Astrocyte (in vitro differentiated cells and primary cell): ENCODE measurements around the gene RNF212B. TPM values are rescaled to one million over a fixed set of nuclear protein-coding genes. Genes with fewer than 3 reads are reported as not detected.

Experiments used
- DNase-seq: peaks from one replicate; pipeline ENCODE4 v3.0.0-alpha.2; 2010; ENCODE audit warnings: low read depth
- FAIRE-seq: peaks from 2 replicates; lab custom pipeline; 2011; peaks lifted over from hg19 to GRCh38; lab: Jason Lieb, UNC
- H2AFZ ChIP-seq: 2 replicates; pipeline ENCODE4 v1.6.0; 2012; ENCODE audit warnings: low read depth, low read length, inconsistent platforms
- H3K27ac ChIP-seq: 2 replicates; pipeline ENCODE4 v1.5.1; 2011; ENCODE audit warnings: low read depth, low read length, inconsistent platforms
- H3K27me3 ChIP-seq: 2 replicates; pipeline ENCODE4 v1.6.0; 2011; ENCODE audit warnings: low read length, inconsistent platforms; ENCODE audit not compliant: insufficient read depth
- H3K36me3 ChIP-seq: 2 replicates; pipeline ENCODE4 v1.5.1; 2011; ENCODE audit warnings: low read length, inconsistent platforms; ENCODE audit not compliant: insufficient read depth
- H3K4me1 ChIP-seq: 2 replicates; pipeline ENCODE4 v1.5.1; 2011; ENCODE audit warnings: low read length, inconsistent platforms; ENCODE audit not compliant: insufficient read depth
- H3K4me2 ChIP-seq: 2 replicates; pipeline ENCODE4 v1.6.0; 2012; ENCODE audit warnings: low read length, inconsistent platforms
- H3K4me3 ChIP-seq: 2 replicates; pipeline ENCODE4 v1.5.1; 2011; ENCODE audit warnings: low read depth, mild to moderate bottlenecking, low read length, inconsistent platforms; ENCODE audit not compliant: insufficient read depth
- H3K79me2 ChIP-seq: 2 replicates; pipeline ENCODE4 v1.6.0; 2012; ENCODE audit warnings: mild to moderate bottlenecking, low read length, inconsistent platforms; ENCODE audit not compliant: insufficient read depth
- H3K9ac ChIP-seq: 2 replicates; pipeline ENCODE4 v1.6.0; 2012; ENCODE audit warnings: mild to moderate bottlenecking, low read length, inconsistent platforms
- H3K9me3 ChIP-seq: 2 replicates; pipeline ENCODE4 v1.5.1; 2012; ENCODE audit warnings: low read depth, mild to moderate bottlenecking, low read length, inconsistent platforms; ENCODE audit not compliant: insufficient read depth
- H4K20me1 ChIP-seq: 2 replicates; pipeline ENCODE4 v1.6.0; 2012; ENCODE audit warnings: low read length, inconsistent platforms; ENCODE audit not compliant: insufficient read depth
- H3K27ac Mint-ChIP-seq: one replicate; pipeline ENCODE4 v1.8.0; 2021; ENCODE audit warnings: mild to moderate bottlenecking, mixed read lengths; ENCODE audit not compliant: unreplicated experiment
- H3K27me3 Mint-ChIP-seq: one replicate; pipeline ENCODE4 v1.8.0; 2021; ENCODE audit warnings: low read depth, mixed read lengths; ENCODE audit not compliant: unreplicated experiment
- H3K36me3 Mint-ChIP-seq: one replicate; pipeline ENCODE4 v1.8.0; 2021; ENCODE audit warnings: low read depth, mixed read lengths; ENCODE audit not compliant: unreplicated experiment
- H3K4me1 Mint-ChIP-seq: one replicate; pipeline ENCODE4 v1.8.0; 2021; ENCODE audit warnings: low read depth, mixed read lengths; ENCODE audit not compliant: unreplicated experiment
- H3K4me3 Mint-ChIP-seq: one replicate; pipeline ENCODE4 v1.8.0; 2021; ENCODE audit warnings: mild to moderate bottlenecking, moderate library complexity, mixed read lengths; ENCODE audit not compliant: unreplicated experiment
- H3K9me3 Mint-ChIP-seq: one replicate; pipeline ENCODE4 v1.8.0; 2021; ENCODE audit warnings: mild to moderate bottlenecking, mixed read lengths; ENCODE audit not compliant: unreplicated experiment
- CTCF ChIP-seq: IDR thresholded peaks from 2 replicates; pipeline ENCODE4 v1.5.1; 2011; ENCODE audit warnings: low read depth, mild to moderate bottlenecking, inconsistent platforms, low read length, moderate library complexity; ENCODE audit not compliant: insufficient read depth
- EZH2 ChIP-seq: IDR thresholded peaks from 2 replicates; pipeline ENCODE4 v1.6.1; 2012; ENCODE audit warnings: mild to moderate bottlenecking, low read length, inconsistent platforms; ENCODE audit not compliant: insufficient read depth
- total RNA-seq: library from RNA; stranded (reverse); gene quantifications from 2 replicates; pipeline ENCODE4 v1.2.1, GENCODE V29; 2021

RNF212B gene
- total RNA-seq, 1 donor from 2014 or later = not detected

DNA sequence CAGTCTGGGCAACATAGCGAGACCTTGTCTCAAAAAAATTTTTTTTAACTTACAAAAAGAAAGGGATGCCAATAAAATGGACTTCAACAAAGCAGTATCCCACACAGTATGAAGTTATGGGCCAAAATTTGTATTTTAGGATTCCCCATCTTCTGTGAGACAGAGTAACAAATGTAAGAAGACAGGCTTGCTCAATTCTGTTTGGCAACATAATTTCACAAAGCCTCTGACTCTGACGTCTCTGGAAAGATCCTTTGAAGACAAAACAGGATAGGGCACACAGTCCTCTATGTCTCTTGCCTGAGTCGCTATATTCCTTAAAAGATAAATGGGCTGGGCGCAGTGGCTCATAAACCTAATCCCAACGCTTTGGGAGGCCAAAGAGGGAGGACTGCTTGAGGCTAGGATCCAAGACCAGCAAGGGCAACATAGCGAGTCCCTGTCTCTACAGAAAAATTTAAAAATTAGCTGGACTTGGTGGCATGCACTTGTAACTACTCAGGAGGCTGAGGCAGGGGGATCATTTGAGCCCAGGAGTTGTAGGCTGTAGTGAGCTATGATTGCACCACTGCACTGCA lies 49.3 kb downstream of the RNF212B start:
- peaks cover 16% of the 10 kb centered on the region for H3K4me1 ChIP-seq
- no peaks in the 10 kb centered on the region for H3K9me3 ChIP-seq
- peak overlapping the region; percentile 97 for H3K4me2 ChIP-seq
- H4K20me1 ChIP-seq = peaks cover 5% of the 10 kb centered on the region
- Mint-ChIP-seq H3K4me1 (peaks cover 9% of the 10 kb centered on the region), H3K9me3 (no peaks in the 10 kb centered on the region), H3K27me3 (peaks cover 13% of the 10 kb centered on the region), H3K27ac (no peak overlapping the region), H3K4me3 (peak overlapping the region; percentile 94), H3K36me3 (no peaks in the 10 kb centered on the region)
- no peak for FAIRE-seq
- peak overlapping the region; percentile 58 for H3K27ac ChIP-seq
- H3K27me3 ChIP-seq = peaks cover 5% of the 10 kb centered on the region
- H3K36me3 ChIP-seq = no peaks in the 10 kb centered on the region
- peak overlapping the region; percentile 83 for H3K9ac ChIP-seq
- peaks cover 18% of the 10 kb centered on the region for H3K79me2 ChIP-seq
- TF ChIP-seq CTCF (no peak), EZH2 (no peak)
- peak overlapping the region; percentile 91 for H3K4me3 ChIP-seq
- H2AFZ ChIP-seq = peak overlapping the region; percentile 93
- DNase-seq = no peak

DNA sequence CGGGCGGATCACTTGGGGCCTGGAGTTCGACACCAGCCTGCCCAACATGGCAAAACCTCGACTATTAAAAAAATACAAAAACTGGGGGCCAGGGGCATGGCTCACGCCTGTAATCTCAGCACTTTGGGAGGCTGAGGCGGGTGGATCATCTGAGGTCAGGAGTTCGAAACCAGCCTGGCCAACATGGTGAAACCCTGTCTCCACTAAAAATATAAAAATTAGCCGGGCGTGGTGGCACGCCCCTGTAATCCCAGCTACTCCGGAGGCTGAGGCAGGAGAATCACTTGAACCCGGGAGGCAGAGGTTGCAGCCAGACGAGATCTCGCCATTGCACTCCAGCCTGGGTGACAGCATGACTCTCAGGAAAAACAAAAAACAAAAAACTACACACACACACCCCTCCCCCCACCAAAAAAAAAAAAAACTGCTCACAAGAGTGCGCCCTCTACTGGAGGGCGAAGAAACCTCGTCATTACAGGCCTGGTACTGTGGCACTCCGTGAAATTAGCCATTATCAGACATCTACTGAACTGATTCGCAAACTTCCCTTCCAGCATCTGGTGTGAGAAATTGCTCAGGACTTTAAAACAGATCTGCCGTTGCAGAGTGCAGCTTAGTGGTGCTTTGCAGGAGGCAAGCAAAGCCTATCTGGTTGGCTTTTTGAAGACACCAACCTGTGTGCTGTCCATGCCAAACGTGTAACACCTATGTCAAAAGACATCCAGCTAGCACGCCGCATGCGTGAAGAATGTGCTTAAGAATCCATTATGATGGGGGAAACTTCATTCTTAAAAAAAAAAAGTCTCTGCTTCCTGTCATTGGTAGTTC lies 57.2 kb downstream of the RNF212B start:
- Histone ChIP-seq H3K36me3 (no peaks in the 10 kb centered on the region), H4K20me1 (no peaks in the 10 kb centered on the region), H3K27me3 (peaks cover 8% of the 10 kb centered on the region), H3K4me3 (no peak overlapping the region), H3K79me2 (no peaks in the 10 kb centered on the region), H3K9ac (peak overlapping the region; percentile 12), H3K9me3 (no peaks in the 10 kb centered on the region), H2AFZ (no peak overlapping the region), H3K27ac (no peak overlapping the region), H3K4me1 (peaks cover 5% of the 10 kb centered on the region), H3K4me2 (peak overlapping the region; percentile 11)
- FAIRE-seq (no peak), DNase-seq (no peak)
- Mint-ChIP-seq H3K4me1 (peaks cover 16% of the 10 kb centered on the region), H3K36me3 (peaks cover 6% of the 10 kb centered on the region), H3K27ac (peak overlapping the region; percentile 47), H3K27me3 (peaks cover 25% of the 10 kb centered on the region), H3K9me3 (no peaks in the 10 kb centered on the region), H3K4me3 (no peak overlapping the region)
- TF ChIP-seq EZH2 (no peak), CTCF (peak; percentile 85)
